Neuronal stem cell (in vitro differentiated cells): ENCODE data around the gene ARHGEF7.

Source experiments
- DNase-seq: peaks from one replicate; pipeline ENCODE4 v3.0.0-alpha.2; 2013; ENCODE audit warnings: low spot score
- H2AFZ ChIP-seq: one replicate; pipeline ENCODE4 v1.6.1; 2013; ENCODE audit warnings: mild to moderate bottlenecking, low read length, inconsistent platforms
- H2AK5ac ChIP-seq: 2 replicates; pipeline ENCODE4 v1.6.1; 2013; ENCODE audit warnings: low read depth, mild to moderate bottlenecking, inconsistent platforms, low read length, moderate library complexity, mixed read lengths
- H2BK120ac ChIP-seq: 2 replicates; pipeline ENCODE4 v1.6.1; 2013; ENCODE audit warnings: low read depth, mild to moderate bottlenecking, inconsistent platforms, low read length, moderate library complexity, mixed read lengths
- H2BK12ac ChIP-seq: one replicate; pipeline ENCODE4 v1.6.1; 2013; ENCODE audit warnings: low read length, inconsistent platforms
- H2BK15ac ChIP-seq: 2 replicates; pipeline ENCODE4 v1.6.1; 2013; ENCODE audit warnings: mild to moderate bottlenecking, low read length, inconsistent platforms, mixed read lengths
- H2BK5ac ChIP-seq: one replicate; pipeline ENCODE4 v1.6.1; 2013; ENCODE audit warnings: inconsistent platforms, mild to moderate bottlenecking, low read length, moderate library complexity
- H3K14ac ChIP-seq: one replicate; pipeline ENCODE4 v1.6.1; 2013; ENCODE audit warnings: low read length, inconsistent platforms
- H3K18ac ChIP-seq: 2 replicates; pipeline ENCODE4 v1.6.1; 2013; ENCODE audit warnings: low read length, inconsistent platforms
- H3K23ac ChIP-seq: 2 replicates; pipeline ENCODE4 v1.6.1; 2013; ENCODE audit warnings: low read depth, mild to moderate bottlenecking, mixed read lengths, low read length, inconsistent platforms; ENCODE audit not compliant: poor library complexity
- H3K27ac ChIP-seq: replicated peaks from 3 replicates; pipeline ENCODE4 v1.5.1; 2013; ENCODE audit warnings: low read length, inconsistent platforms
- H3K27me3 ChIP-seq, 3 experiments: 2 replicates each; pipeline ENCODE4 v1.6.1; 2013; ENCODE audit warnings: low read length in 3 of 3, mild to moderate bottlenecking in 2 of 3, inconsistent platforms in 1 of 3, low read depth in 1 of 3, mixed read lengths in 1 of 3, moderate library complexity in 1 of 3; ENCODE audit not compliant: control insufficient read depth in 3 of 3, insufficient read depth in 3 of 3
- H3K36me3 ChIP-seq, 2 donors: replicated peaks in 1 of 2; 2 replicates each; pipeline ENCODE4 v1.6.1; 2013; ENCODE audit warnings: low read length in 2 of 2; ENCODE audit not compliant: control insufficient read depth in 2 of 2, insufficient read depth in 2 of 2
- H3K4ac ChIP-seq: 2 replicates; pipeline ENCODE4 v1.6.1; 2013; ENCODE audit warnings: inconsistent platforms, mild to moderate bottlenecking, low read length, moderate library complexity
- H3K4me1 ChIP-seq, 2 donors: 1 replicate in 1 of 2; 2 replicates in 1 of 2; pipeline ENCODE4 v1.6.1; 2013; ENCODE audit warnings: low read length in 2 of 2, low read depth in 1 of 2; ENCODE audit not compliant: control insufficient read depth in 2 of 2, insufficient read depth in 1 of 2
- H3K4me2 ChIP-seq: one replicate; pipeline ENCODE4 v1.6.1; 2013; ENCODE audit warnings: mild to moderate bottlenecking, low read length, inconsistent platforms; ENCODE audit not compliant: insufficient read depth, poor library complexity, severe bottlenecking
- H3K4me3 ChIP-seq, 2 donors: 2 replicates each; pipeline ENCODE4 v1.5.1; 2013; ENCODE audit warnings: low read length in 2 of 2, mild to moderate bottlenecking in 2 of 2, inconsistent platforms in 1 of 2, moderate library complexity in 1 of 2
- H3K79me1 ChIP-seq: one replicate; pipeline ENCODE4 v1.6.1; 2013; ENCODE audit warnings: low read depth, mild to moderate bottlenecking, inconsistent platforms, low read length, moderate library complexity
- H3K9ac ChIP-seq: one replicate; pipeline ENCODE4 v1.6.1; 2013; ENCODE audit warnings: mild to moderate bottlenecking, low read depth, low read length, inconsistent platforms; ENCODE audit not compliant: poor library complexity
- H3K9me3 ChIP-seq, 2 donors: replicated peaks in 1 of 2; 2 replicates each; pipeline versions ENCODE3 to v1.6.1; 2013; ENCODE audit warnings: low read length in 2 of 2, mild to moderate bottlenecking in 2 of 2, inconsistent platforms in 1 of 2, low read depth in 1 of 2, mixed read lengths in 1 of 2, moderate library complexity in 1 of 2; ENCODE audit not compliant: control insufficient read depth in 2 of 2, insufficient read depth in 1 of 2
- H4K8ac ChIP-seq: one replicate; pipeline ENCODE4 v1.6.1; 2013; ENCODE audit warnings: low read depth, mild to moderate bottlenecking, inconsistent platforms, low read length, moderate library complexity
- H4K91ac ChIP-seq: one replicate; pipeline ENCODE4 v1.6.1; 2013; ENCODE audit warnings: low read length, low read depth, mild to moderate bottlenecking, inconsistent platforms; ENCODE audit not compliant: poor library complexity
- WGBS, 2 donors: extraction: QIAGEN DNeasy Blood & Tissue Kit; methylation state at CpG; one replicate each; pipeline ENCODE4 v1.1.7; 2013; ENCODE audit warnings: missing lambda C conversion rate in 2 of 2, mixed read lengths in 1 of 2; ENCODE audit not compliant: insufficient read length in 2 of 2, insufficient replicate concordance in 1 of 2; ENCODE audit errors: extremely low coverage in 2 of 2; 5-methylcytosine and 5-hydroxymethylcytosine counted together

Gene ARHGEF7

GRCh38 chr13:111241862-111242261 lies 126.8 kb downstream of the ARHGEF7 start:
- no peak overlapping the region for H3K14ac ChIP-seq
- no peak overlapping the region for H3K18ac ChIP-seq
- H2BK12ac ChIP-seq = no peak overlapping the region
- no CpG with 5 or more reads among the region's 11 CpGs for WGBS, 2 donors
- H3K4me3 ChIP-seq = no peak overlapping the region
- H2AFZ ChIP-seq = no peak overlapping the region
- H2AK5ac ChIP-seq = no peak overlapping the region
- H2BK120ac ChIP-seq = no peak overlapping the region
- no peak overlapping the region for H2BK5ac ChIP-seq
- no peak overlapping the region for H3K4me2 ChIP-seq
- peaks cover 7 to 80% of the 10 kb centered on the region in 2 donors for H3K36me3 ChIP-seq
- peaks cover 4% of the 10 kb centered on the region for H3K79me1 ChIP-seq
- H3K27me3 ChIP-seq = no peaks in the 10 kb centered on the region
- H4K91ac ChIP-seq = no peak overlapping the region
- no peak overlapping the region for H3K4ac ChIP-seq
- no peak overlapping the region for H3K9ac ChIP-seq
- DNase-seq = no peak
- no peaks in the 10 kb centered on the region for H3K9me3 ChIP-seq
- H2BK15ac ChIP-seq = no peak overlapping the region
- no peak overlapping the region for H3K23ac ChIP-seq
- peaks cover 0 to 12% of the 10 kb centered on the region in 2 donors for H3K4me1 ChIP-seq
- no peak overlapping the region for H3K27ac ChIP-seq
- H4K8ac ChIP-seq = no peak overlapping the region

- Histone ChIP-seq H3K4me2 (no peak overlapping the region), H3K14ac (no peak overlapping the region), H3K4me3 (no peak overlapping the region), H2BK5ac (no peak overlapping the region), H3K9me3 (no peaks in the 10 kb centered on the region), H3K36me3 (peaks cover 7 to 82% of the 10 kb centered on the region in 2 donors), H3K18ac (no peak overlapping the region), H2BK12ac (no peak overlapping the region), H3K79me1 (peaks cover 4% of the 10 kb centered on the region), H3K27ac (no peak overlapping the region), H2AK5ac (no peak overlapping the region), H2AFZ (no peak overlapping the region), H3K4me1 (peaks cover 0 to 12% of the 10 kb centered on the region in 2 donors), H2BK15ac (no peak overlapping the region), H3K23ac (no peak overlapping the region), H4K8ac (no peak overlapping the region), H4K91ac (no peak overlapping the region), H3K9ac (no peak overlapping the region), H3K4ac (no peak overlapping the region), H3K27me3 (no peaks in the 10 kb centered on the region), H2BK120ac (no peak overlapping the region)
- DNase-seq = no peak
- WGBS, 2 donors = no CpG with 5 or more reads among the region's 8 CpGs
These were observed 127.5 kb downstream of the ARHGEF7 start for GRCh38 chr13:111242585-111242984.

- H3K27me3 ChIP-seq = no peaks in the 10 kb centered on the region
- no peak overlapping the region for H4K8ac ChIP-seq
- no peak overlapping the region for H2BK15ac ChIP-seq
- no peak overlapping the region for H3K9ac ChIP-seq
- no CpG with 5 or more reads among the region's 1 CpG for WGBS, 2 donors
- no peak overlapping the region for H4K91ac ChIP-seq
- no peak overlapping the region for H3K23ac ChIP-seq
- H3K4me3 ChIP-seq = no peak overlapping the region
- H3K4me1 ChIP-seq = peaks cover 0 to 14% of the 10 kb centered on the region in 2 donors
- H3K4ac ChIP-seq = no peak overlapping the region
- no peak overlapping the region for H3K4me2 ChIP-seq
- peaks cover 4% of the 10 kb centered on the region for H3K79me1 ChIP-seq
- H2BK120ac ChIP-seq = no peak overlapping the region
- H3K36me3 ChIP-seq = peaks cover 7 to 91% of the 10 kb centered on the region in 2 donors
- H3K27ac ChIP-seq = no peak overlapping the region
- H2AFZ ChIP-seq = no peak overlapping the region
- no peak for DNase-seq
- H3K9me3 ChIP-seq = no peaks in the 10 kb centered on the region
- H3K14ac ChIP-seq = no peak overlapping the region
- no peak overlapping the region for H2BK12ac ChIP-seq
- no peak overlapping the region for H2AK5ac ChIP-seq
- no peak overlapping the region for H2BK5ac ChIP-seq
- H3K18ac ChIP-seq = no peak overlapping the region
These were observed 128.9 kb downstream of the ARHGEF7 start for GRCh38 chr13:111243981-111244380.

- H4K91ac ChIP-seq = no peak overlapping the region
- H2BK12ac ChIP-seq = no peak overlapping the region
- no peaks in the 10 kb centered on the region for H3K27me3 ChIP-seq
- no peak overlapping the region for H2AK5ac ChIP-seq
- no peak overlapping the region for H3K14ac ChIP-seq
- peaks cover 6 to 89% of the 10 kb centered on the region in 2 donors for H3K36me3 ChIP-seq
- DNase-seq = no peak
- H2BK15ac ChIP-seq = no peak overlapping the region
- no peak overlapping the region for H2BK5ac ChIP-seq
- H3K9ac ChIP-seq = no peak overlapping the region
- no peak overlapping the region for H3K27ac ChIP-seq
- peaks cover 0 to 18% of the 10 kb centered on the region in 2 donors for H3K4me1 ChIP-seq
- WGBS, 2 donors = no CpG with 5 or more reads among the region's 11 CpGs
- H3K79me1 ChIP-seq = peaks cover 4% of the 10 kb centered on the region
- no peak overlapping the region for H3K18ac ChIP-seq
- H4K8ac ChIP-seq = no peak overlapping the region
- no peak overlapping the region for H2BK120ac ChIP-seq
- H3K23ac ChIP-seq = no peak overlapping the region
- H3K9me3 ChIP-seq = no peaks in the 10 kb centered on the region
- H3K4me3 ChIP-seq = no peak overlapping the region
- H3K4ac ChIP-seq = no peak overlapping the region
- no peak overlapping the region for H2AFZ ChIP-seq
- no peak overlapping the region for H3K4me2 ChIP-seq
These were observed 130.7 kb downstream of the ARHGEF7 start for GRCh38 chr13:111245576-111246384.
